ENCODE data around the gene GXYLT1. TPM values are rescaled to one million over a fixed set of nuclear protein-coding genes. Genes with fewer than 3 reads are reported as not detected.

The GXYLT1 gene
- total and polyA plus RNA-seq, 2 experiments from 2014 or later, result 9.0 to 28.8 TPM

DNA sequence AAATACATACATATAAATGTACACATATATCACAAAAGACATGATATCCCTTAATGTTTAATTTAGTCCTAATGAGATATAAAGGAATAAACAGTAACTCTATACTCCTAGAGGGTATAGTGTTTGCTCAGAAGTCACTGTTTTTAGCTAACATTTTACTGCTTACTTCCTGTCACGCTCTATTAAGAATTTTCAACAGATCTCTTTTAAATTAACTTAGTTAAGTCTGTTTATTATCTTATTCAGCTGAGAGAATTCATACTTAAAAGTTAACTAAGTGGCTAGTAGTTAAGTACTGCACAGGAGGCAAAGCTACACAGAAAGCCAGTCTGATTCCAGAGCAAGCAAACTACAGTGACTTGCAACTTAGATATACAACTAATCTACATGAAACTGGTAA is 39.9 kb downstream of the GXYLT1 start:
- TF ChIP-seq EZH2 (IDR thresholded peaks at IDR 0.05; ENCODE audit: borderline replicate concordance) (no peak), EZH2phosphoT487 (IDR thresholded peaks at IDR 0.05; ENCODE audit: low read depth, severe bottlenecking, unreplicated experiment) (no peak)
- TF ChIP-seq, protein P1, sequence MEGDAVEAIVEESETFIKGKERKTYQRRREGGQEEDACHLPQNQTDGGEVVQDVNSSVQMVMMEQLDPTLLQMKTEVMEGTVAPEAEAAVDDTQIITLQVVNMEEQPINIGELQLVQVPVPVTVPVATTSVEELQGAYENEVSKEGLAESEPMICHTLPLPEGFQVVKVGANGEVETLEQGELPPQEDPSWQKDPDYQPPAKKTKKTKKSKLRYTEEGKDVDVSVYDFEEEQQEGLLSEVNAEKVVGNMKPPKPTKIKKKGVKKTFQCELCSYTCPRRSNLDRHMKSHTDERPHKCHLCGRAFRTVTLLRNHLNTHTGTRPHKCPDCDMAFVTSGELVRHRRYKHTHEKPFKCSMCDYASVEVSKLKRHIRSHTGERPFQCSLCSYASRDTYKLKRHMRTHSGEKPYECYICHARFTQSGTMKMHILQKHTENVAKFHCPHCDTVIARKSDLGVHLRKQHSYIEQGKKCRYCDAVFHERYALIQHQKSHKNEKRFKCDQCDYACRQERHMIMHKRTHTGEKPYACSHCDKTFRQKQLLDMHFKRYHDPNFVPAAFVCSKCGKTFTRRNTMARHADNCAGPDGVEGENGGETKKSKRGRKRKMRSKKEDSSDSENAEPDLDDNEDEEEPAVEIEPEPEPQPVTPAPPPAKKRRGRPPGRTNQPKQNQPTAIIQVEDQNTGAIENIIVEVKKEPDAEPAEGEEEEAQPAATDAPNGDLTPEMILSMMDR (IDR thresholded peaks at IDR 0.05; ENCODE audit: poor library complexity), result no peak
- no peak for DNase-seq (ENCODE audit: low spot score)
- no peaks in the 10 kb centered on the region for H3K4me1 ChIP-seq (ENCODE audit: insufficient read depth)
- no peaks in the 10 kb centered on the region for H3K9me3 ChIP-seq (ENCODE audit: low read depth)
- H4K20me1 ChIP-seq (ENCODE audit: insufficient read depth, poor library complexity, severe bottlenecking), result no peaks in the 10 kb centered on the region
- no peak overlapping the region for H3K4me2 ChIP-seq
- no peaks in the 10 kb centered on the region for H3K27me3 ChIP-seq
- no peaks in the 10 kb centered on the region for H3K79me2 ChIP-seq
- no peak overlapping the region for H3K4me3 ChIP-seq
- 83% methylated on average over 1 of the region's 1 CpG for WGBS (ENCODE audit: low lambda C conversion rate, missing lambda C conversion rate)
- no peak overlapping the region for H3K27ac ChIP-seq
- no peaks in the 10 kb centered on the region for H3K36me3 ChIP-seq (replicated peaks; ENCODE audit: insufficient read depth, low read depth)
- H3K9me2 ChIP-seq (replicated peaks; ENCODE audit: insufficient read depth), result no peaks in the 10 kb centered on the region
- H2AFZ ChIP-seq, result no peak overlapping the region

- no peaks in the 10 kb centered on the region for H3K9me3 ChIP-seq (ENCODE audit: low read depth)
- DNase-seq (ENCODE audit: low spot score), result no peak
- H4K20me1 ChIP-seq (ENCODE audit: insufficient read depth, poor library complexity, severe bottlenecking), result no peaks in the 10 kb centered on the region
- no peak overlapping the region for H3K4me2 ChIP-seq
- no peak overlapping the region for H2AFZ ChIP-seq
- H3K27me3 ChIP-seq, result no peaks in the 10 kb centered on the region
- no peaks in the 10 kb centered on the region for H3K4me1 ChIP-seq (ENCODE audit: insufficient read depth)
- H3K4me3 ChIP-seq, result no peak overlapping the region
- H3K36me3 ChIP-seq (replicated peaks; ENCODE audit: insufficient read depth, low read depth), result no peaks in the 10 kb centered on the region
- no peak for TF ChIP-seq EZH2phosphoT487 (IDR thresholded peaks at IDR 0.05; ENCODE audit: low read depth, severe bottlenecking, unreplicated experiment)
- TF ChIP-seq, protein P1 (IDR thresholded peaks at IDR 0.05; ENCODE audit: poor library complexity), result peak; percentile 41
- H3K27ac ChIP-seq, result no peak overlapping the region
- H3K79me2 ChIP-seq, result no peaks in the 10 kb centered on the region
- H3K9me2 ChIP-seq (replicated peaks; ENCODE audit: insufficient read depth), result no peaks in the 10 kb centered on the region
Measured at GRCh38 chr12:42104087-42104486, 40.6 kb downstream of the GXYLT1 start.

GRCh38 chr12:42103155-42103554 is 41.5 kb downstream of the GXYLT1 start:
- Histone ChIP-seq H3K27me3 (no peaks in the 10 kb centered on the region), H3K4me2 (no peak overlapping the region), H3K4me3 (no peak overlapping the region), H3K4me1 (ENCODE audit: insufficient read depth) (no peaks in the 10 kb centered on the region), H3K27ac (no peak overlapping the region), H3K79me2 (no peaks in the 10 kb centered on the region), H2AFZ (no peak overlapping the region), H3K36me3 (replicated peaks; ENCODE audit: insufficient read depth, low read depth) (no peaks in the 10 kb centered on the region), H4K20me1 (ENCODE audit: insufficient read depth, poor library complexity, severe bottlenecking) (no peaks in the 10 kb centered on the region), H3K9me2 (replicated peaks; ENCODE audit: insufficient read depth) (no peaks in the 10 kb centered on the region), H3K9me3 (ENCODE audit: low read depth) (no peaks in the 10 kb centered on the region)
- WGBS (ENCODE audit: low lambda C conversion rate, missing lambda C conversion rate), result 85% methylated on average over 4 of the region's 4 CpGs
- DNase-seq (ENCODE audit: low spot score), result no peak
- no peak for TF ChIP-seq EZH2phosphoT487 (IDR thresholded peaks at IDR 0.05; ENCODE audit: low read depth, severe bottlenecking, unreplicated experiment)
- TF ChIP-seq, protein P1 (IDR thresholded peaks at IDR 0.05; ENCODE audit: poor library complexity), result no peak
- no peak for TF ChIP-seq EZH2 (IDR thresholded peaks at IDR 0.05; ENCODE audit: borderline replicate concordance)

DNA sequence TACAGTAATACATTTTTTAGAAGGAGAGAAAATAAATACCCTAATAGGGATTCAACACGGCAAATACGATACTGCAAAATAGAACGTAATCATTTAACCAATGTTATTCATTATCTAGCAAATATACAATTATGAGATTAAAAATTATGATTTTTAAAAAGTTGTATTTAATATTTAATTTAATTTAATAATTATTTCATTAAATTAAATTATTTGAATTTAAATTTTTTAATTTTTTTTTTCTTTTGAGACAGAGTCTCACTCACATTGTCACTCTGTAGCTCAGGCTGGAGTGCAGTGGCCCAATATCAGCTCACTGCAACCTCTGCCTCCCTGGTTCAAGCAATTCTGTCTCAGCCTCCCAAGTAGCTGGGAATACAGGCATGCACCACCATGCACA is 42.0 kb downstream of the GXYLT1 start:
- 100% methylated on average over 3 of the region's 3 CpGs for WGBS (ENCODE audit: low lambda C conversion rate, missing lambda C conversion rate)
- TF ChIP-seq EZH2phosphoT487 (IDR thresholded peaks at IDR 0.05; ENCODE audit: low read depth, severe bottlenecking, unreplicated experiment) (no peak), EZH2 (IDR thresholded peaks at IDR 0.05; ENCODE audit: borderline replicate concordance) (no peak)
- TF ChIP-seq, protein P1 (IDR thresholded peaks at IDR 0.05; ENCODE audit: poor library complexity), result no peak
- no peaks in the 10 kb centered on the region for H3K79me2 ChIP-seq

More for the DNA sequence above, 42.0 kb downstream of the GXYLT1 start:
- Histone ChIP-seq H3K27ac (no peak overlapping the region), H4K20me1 (ENCODE audit: insufficient read depth, poor library complexity, severe bottlenecking) (no peaks in the 10 kb centered on the region), H3K27me3 (no peaks in the 10 kb centered on the region), H2AFZ (no peak overlapping the region), H3K9me3 (ENCODE audit: low read depth) (no peaks in the 10 kb centered on the region), H3K4me2 (no peak overlapping the region), H3K4me1 (ENCODE audit: insufficient read depth) (no peaks in the 10 kb centered on the region), H3K4me3 (no peak overlapping the region), H3K9me2 (replicated peaks; ENCODE audit: insufficient read depth) (no peaks in the 10 kb centered on the region), H3K36me3 (replicated peaks; ENCODE audit: insufficient read depth, low read depth) (no peaks in the 10 kb centered on the region)
- DNase-seq (ENCODE audit: low spot score), result no peak
